Stimulated activated CD4-positive, alpha-beta T cell treated with anti-CD3 and anti-CD28 coated beads, TNF-alpha, amount 100 ng/mL, for 48 hours (primary cell): Measurements from ENCODE around the gene LCE4A.

Experiments used
- DNase-seq, 3 donors: peaks; one replicate each; pipeline ENCODE4 v3.0.0-alpha.2; 2020; ENCODE audit warnings: low read depth in 3 of 3

The LCE4A gene

DNA sequence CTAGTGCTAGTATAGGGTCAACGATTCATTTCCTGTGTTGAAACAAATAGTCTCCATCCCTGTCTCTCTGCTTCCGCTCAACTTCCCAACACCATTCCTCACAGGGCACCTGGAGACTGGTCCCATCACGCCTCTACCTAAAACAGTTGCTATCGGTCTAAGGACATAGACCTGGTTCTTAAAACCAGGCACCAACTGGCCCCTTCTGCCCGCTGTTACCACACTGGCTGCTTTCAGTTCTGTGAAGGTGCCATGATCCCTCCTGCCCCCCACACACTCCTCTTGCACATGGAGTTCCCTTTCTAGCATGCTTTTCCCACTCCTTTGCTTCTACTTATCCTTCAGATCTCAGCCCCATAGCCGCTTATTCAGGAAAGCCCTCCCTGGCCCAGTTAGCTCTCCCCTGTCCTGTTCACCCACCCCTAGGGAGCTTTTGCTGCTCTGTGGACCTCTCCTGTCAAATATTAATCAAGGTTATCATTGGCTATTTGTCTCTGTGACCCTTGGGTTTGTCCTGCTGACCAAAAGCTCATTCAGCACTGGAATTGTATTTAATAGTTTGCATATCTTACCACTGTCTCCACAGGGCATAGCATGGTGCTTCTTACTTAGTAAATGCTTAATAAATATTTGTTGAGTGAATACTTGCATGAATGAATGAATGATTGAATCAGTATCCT, 37.9 kb downstream of the LCE4A start:
- no peak for DNase-seq

DNA sequence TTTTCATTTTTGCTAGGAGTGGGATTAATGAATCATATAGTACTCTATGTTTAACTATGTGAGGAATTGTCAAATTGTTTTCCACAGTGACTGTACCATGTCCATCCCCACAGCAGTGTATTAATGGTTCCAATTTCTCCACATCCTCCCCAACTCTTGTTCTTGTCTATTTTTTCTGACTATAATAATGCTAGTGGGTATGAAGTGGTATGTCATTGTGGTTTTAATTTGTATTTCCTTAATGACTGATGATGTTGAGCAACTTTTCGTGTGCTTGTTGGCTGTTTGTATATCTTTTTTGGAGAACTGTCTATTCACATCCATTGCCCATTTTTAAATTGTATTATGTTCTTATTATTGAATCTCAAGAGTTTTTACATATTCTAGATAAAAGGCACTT, 39.9 kb downstream of the LCE4A start:
- DNase-seq: no peak

DNA sequence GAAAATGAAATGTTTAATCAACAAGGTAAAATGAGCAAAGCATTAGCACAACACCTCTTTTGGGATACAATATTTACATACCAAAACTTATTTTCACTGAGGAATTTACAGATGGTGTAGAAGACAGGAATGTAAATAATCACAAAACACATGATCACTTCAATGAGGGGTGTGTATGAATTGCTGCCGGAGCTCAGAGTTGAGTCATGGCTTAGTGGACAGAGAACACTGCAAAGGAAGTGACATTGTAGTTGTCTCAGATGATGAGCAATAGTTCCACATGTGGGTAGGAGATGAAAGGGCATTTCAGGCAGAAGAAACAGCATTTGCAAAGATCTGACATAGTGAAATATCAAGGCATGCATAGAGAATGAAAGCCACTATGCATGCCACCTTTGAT, 44.3 kb downstream of the LCE4A start:
- no peak for DNase-seq

DNA sequence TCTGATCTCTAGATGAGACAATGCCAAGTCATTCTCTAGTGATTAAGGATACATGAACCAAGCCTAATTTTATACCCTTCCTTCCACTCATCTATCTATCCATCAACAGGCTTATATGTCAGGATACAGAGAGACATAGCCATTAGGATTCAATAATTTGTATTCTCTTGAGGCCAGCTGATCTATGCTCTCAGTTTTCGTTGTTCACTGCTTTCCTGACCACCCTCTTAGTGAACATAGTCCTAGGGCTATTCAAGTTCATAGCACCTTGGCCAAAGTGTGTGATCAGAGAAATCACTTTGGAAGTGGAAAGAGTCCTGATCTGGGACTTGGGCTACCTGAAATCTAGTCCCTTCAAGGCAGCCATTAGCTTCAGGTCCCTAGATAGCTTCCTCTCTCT, 45.6 kb downstream of the LCE4A start:
- no peak for DNase-seq

DNA sequence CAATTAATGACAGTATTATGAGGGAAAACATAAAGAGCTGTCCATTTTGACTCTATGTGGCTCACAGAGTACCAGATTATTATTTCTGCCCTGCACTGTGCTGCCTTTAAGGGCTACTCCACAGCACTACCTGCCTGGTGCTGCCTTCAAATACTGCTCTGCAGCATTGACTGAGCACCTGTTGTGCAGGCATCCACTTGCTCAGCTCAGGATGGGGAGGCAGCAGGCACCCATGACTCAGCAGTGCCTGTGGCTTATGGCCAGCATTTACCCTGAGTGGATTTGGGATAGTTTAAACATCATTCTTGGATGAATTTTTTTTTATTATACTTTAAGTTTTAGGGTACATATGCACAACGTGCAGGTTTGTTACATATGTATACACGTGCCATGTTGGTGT, 48.9 kb downstream of the LCE4A start:
- no peak for DNase-seq

DNA sequence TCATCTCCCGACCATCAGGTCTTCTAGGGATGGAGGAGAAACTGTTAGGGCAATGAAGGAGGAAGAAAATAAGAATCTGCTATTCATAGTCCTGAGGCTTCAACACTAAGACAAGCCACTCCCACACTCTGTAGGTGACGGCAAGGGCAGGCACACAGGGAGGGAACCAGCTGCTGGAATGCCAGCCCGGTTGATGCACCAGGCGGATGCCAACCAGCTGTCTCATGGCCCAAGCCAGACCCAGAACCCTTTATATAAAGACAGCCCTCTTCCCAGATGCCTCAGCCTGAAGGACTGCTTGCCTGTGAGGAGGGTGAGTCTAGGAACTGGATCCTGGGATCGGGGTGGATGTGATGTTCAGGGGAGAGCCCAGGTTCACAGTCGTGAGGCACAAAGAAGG, 49.8 kb downstream of the LCE4A start, which contains the start of gene KPRP:
Gene KPRP (plus strand): TSS at position 279 of the 400 bp plus-strand sequence. CDS start 1,564 bp downstream, outside the sequence.
- DNase-seq: no peak

DNA sequence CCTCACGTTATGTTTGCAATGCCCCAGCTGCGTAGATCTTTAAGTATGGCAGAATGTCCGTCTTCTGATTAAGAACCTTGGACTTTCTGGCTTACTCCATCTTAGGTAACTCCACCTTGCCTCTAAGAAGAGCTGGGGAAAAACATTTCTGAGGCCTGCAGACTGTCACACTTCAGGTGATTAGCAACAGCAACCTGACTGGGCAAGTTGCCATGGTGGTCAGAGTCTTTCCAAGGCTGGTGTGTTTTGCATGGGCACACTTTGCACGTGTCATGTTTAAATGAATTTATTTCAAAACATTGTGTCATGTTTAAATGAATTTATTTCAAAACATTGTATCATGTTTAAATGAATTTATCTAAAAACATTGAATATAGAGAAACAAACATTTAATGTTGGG, 50.7 kb downstream of the LCE4A start:
- no peak for DNase-seq
